Kidney (tissue), 22 donors: ENCODE measurements around the gene CYSLTR1. TPM values are rescaled to one million over a fixed set of nuclear protein-coding genes. Genes with fewer than 3 reads are reported as not detected.

Experiments used
- DNase-seq, 5 donors: peaks; one replicate each; pipeline ENCODE4 v3.0.0-alpha.2; 2013 to 2020
- FAIRE-seq: peaks from 2 replicates; lab custom pipeline; 2012; peaks lifted over from hg19 to GRCh38; lab: Jason Lieb, UNC
- H3K27ac ChIP-seq, 2 donors: one replicate each; pipeline ENCODE4 v1.7.0; 2013; ENCODE audit warnings: low read depth in 2 of 2, low read length in 2 of 2, inconsistent platforms in 1 of 2
- H3K27me3 ChIP-seq: one replicate; pipeline ENCODE4 v1.7.1; 2013; ENCODE audit warnings: low read length, inconsistent platforms; ENCODE audit not compliant: control insufficient read depth, insufficient read depth
- H3K36me3 ChIP-seq, 3 donors: one replicate each; pipeline versions ENCODE4 v1.7.0 to v1.7.1; 2013; ENCODE audit warnings: low read length in 3 of 3, control low read depth in 1 of 3, inconsistent platforms in 1 of 3; ENCODE audit not compliant: insufficient read depth in 3 of 3, control insufficient read depth in 2 of 3
- H3K4me1 ChIP-seq, 3 donors: one replicate each; pipeline versions ENCODE4 v1.7.0 to v1.7.1; 2013; ENCODE audit warnings: low read length in 3 of 3, inconsistent platforms in 1 of 3, low read depth in 1 of 3; ENCODE audit not compliant: control insufficient read depth in 2 of 3, insufficient read depth in 2 of 3
- H3K4me3 ChIP-seq, 3 donors: one replicate each; pipeline versions ENCODE4 v1.7.0 to v1.8.1; 2013; ENCODE audit warnings: low read length in 3 of 3, control low read depth in 1 of 3, inconsistent platforms in 1 of 3
- H3K9ac ChIP-seq, 3 donors: one replicate each; pipeline versions ENCODE4 v1.7.0 to v1.7.1; 2013; ENCODE audit warnings: low read length in 3 of 3, control low read depth in 1 of 3, inconsistent platforms in 1 of 3
- H3K9me3 ChIP-seq, 3 donors: one replicate each; pipeline versions ENCODE4 v1.7.0 to v1.7.1; 2013; ENCODE audit warnings: low read length in 3 of 3, control low read depth in 1 of 3, inconsistent platforms in 1 of 3; ENCODE audit not compliant: control insufficient read depth in 2 of 3, insufficient read depth in 1 of 3
- intact Hi-C: fragments of 100-400 bp; cut with DNase I; formaldehyde crosslinking; loops from one replicate; pipeline ENCODE4 v1.11.1; 2022
- long read RNA-seq, 10 donors: library from polyadenylated mRNA in 1 of 10; unstranded in 1 of 10; transcript quantifications; one replicate each; pipeline ENCODE4 v2.0.0 and lab custom pipeline, GENCODE V29; 2021 to 2026
- polyA plus RNA-seq: library from polyadenylated mRNA; stranded (reverse); fragments of 350-450 nt; fragmentation: Illumina TruSeq; extraction: RNeasy Lipid Tissue Mini Kit (QIAGEN cat#74804); gene quantifications from one replicate; pipeline ENCODE4 v1.2.3, GENCODE V29; 2014; ENCODE audit warnings: low read depth, low replicate concordance; ENCODE audit not compliant: insufficient read depth
- total RNA-seq: library from RNA; stranded (reverse); fragmentation: NEBNext Ultra II Directional; extraction: Animal tissue kit (Norgen Biotek cat#: 25700); gene quantifications from one replicate; pipeline ENCODE4 v1.2.1, GENCODE V29; 2021
- TF ChIP-seq, protein P1 (sequence below): IDR thresholded peaks from 3 replicates; pipeline ENCODE4 v1.5.1; 2012; ENCODE audit warnings: mild to moderate bottlenecking, moderate library complexity, borderline replicate concordance; ENCODE audit not compliant: insufficient read depth; ENCODE audit errors: extremely low read depth
- donor health status: control.
- donor health status: control.
- donor health status: control.
- donor health status: control.
- donor health status: control.
- donor health status: DM: yes; HTN: yes; CAD: no.
- donor health status: Normal renal cell carcinoma (clear cell type).

Gene CYSLTR1, protein sequence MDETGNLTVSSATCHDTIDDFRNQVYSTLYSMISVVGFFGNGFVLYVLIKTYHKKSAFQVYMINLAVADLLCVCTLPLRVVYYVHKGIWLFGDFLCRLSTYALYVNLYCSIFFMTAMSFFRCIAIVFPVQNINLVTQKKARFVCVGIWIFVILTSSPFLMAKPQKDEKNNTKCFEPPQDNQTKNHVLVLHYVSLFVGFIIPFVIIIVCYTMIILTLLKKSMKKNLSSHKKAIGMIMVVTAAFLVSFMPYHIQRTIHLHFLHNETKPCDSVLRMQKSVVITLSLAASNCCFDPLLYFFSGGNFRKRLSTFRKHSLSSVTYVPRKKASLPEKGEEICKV
- 5.5 TPM for total RNA-seq
- 1.5 TPM for polyA plus RNA-seq
- long read RNA-seq, donor 1: 0 reads
- long read RNA-seq, donor 2: 0 reads
- long read RNA-seq, donor 3, partial matches to known transcripts: 0 of 1 reads
- long read RNA-seq, donor 3, other reads (novel, unspliced or antisense): 0 of 1 reads
- long read RNA-seq, donor 4, partial matches to known transcripts: 0 of 2 reads
- long read RNA-seq, donor 4, other reads (novel, unspliced or antisense): 0 of 2 reads
- long read RNA-seq, donor 5: 0 reads
- long read RNA-seq, donor 6, partial matches to known transcripts: 0 of 2 reads
- long read RNA-seq, donor 6, other reads (novel, unspliced or antisense): 0 of 2 reads
- long read RNA-seq, donor 7, partial matches to known transcripts: 0 of 1 reads
- long read RNA-seq, donor 7, other reads (novel, unspliced or antisense): 1 of 1 reads
- long read RNA-seq, donor 8: 0 reads
- long read RNA-seq, donor 9, partial matches to known transcripts: 0 of 1 reads
- long read RNA-seq, donor 9, other reads (novel, unspliced or antisense): 0 of 1 reads
- long read RNA-seq, donor 10, partial matches to known transcripts: 0 of 1 reads
- long read RNA-seq, donor 10, other reads (novel, unspliced or antisense): 0 of 1 reads

GRCh38 chrX:78327370-78328086 lies at the start of gene CYSLTR1:
TSS of gene CYSLTR1 (minus strand) at chrX:78327611. CDS start at chrX:78273746, 53,865 bp downstream.
- FAIRE-seq (no peak), DNase-seq (peak in 2 of 5 donors; percentile 17 to 34)
- intact Hi-C loops: no loop called here
- Histone ChIP-seq H3K9ac (no peak within 1 kb of the TSS), H3K27me3 (no peaks in the 10 kb centered on the region), H3K36me3 (no peaks in the 10 kb centered on the region), H3K4me1 (no peaks in the 10 kb centered on the region), H3K27ac (no peak within 1 kb of the TSS), H3K4me3 (peak within 1 kb of the TSS in 2 of 3 donors; percentile 32 to 34), H3K9me3 (no peaks in the 10 kb centered on the region)
- TF ChIP-seq, protein P1, sequence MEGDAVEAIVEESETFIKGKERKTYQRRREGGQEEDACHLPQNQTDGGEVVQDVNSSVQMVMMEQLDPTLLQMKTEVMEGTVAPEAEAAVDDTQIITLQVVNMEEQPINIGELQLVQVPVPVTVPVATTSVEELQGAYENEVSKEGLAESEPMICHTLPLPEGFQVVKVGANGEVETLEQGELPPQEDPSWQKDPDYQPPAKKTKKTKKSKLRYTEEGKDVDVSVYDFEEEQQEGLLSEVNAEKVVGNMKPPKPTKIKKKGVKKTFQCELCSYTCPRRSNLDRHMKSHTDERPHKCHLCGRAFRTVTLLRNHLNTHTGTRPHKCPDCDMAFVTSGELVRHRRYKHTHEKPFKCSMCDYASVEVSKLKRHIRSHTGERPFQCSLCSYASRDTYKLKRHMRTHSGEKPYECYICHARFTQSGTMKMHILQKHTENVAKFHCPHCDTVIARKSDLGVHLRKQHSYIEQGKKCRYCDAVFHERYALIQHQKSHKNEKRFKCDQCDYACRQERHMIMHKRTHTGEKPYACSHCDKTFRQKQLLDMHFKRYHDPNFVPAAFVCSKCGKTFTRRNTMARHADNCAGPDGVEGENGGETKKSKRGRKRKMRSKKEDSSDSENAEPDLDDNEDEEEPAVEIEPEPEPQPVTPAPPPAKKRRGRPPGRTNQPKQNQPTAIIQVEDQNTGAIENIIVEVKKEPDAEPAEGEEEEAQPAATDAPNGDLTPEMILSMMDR: no peak

DNA sequence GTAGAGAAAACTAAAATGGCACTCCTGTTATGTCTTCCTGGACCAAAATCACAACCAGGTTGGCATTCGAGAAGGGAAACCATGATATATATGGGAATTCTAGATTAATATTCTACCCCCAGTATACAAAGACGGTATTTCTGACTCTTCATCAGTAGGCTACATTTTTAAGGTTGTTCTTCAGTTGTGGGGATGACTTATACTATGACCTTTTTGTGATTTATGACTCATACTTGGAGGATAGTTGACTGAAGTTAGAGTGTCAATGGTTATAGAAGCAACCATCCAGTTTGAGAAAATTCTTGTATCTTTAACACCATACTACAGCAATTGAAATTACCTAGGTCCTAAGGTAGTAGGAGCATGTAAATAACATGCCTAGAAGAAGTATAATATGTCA lies 49.8 kb upstream of the CYSLTR1 start:
- Histone ChIP-seq H3K36me3 (no peaks in the 10 kb centered on the region), H3K27me3 (no peaks in the 10 kb centered on the region), H3K4me1 (no peaks in the 10 kb centered on the region), H3K9me3 (no peaks in the 10 kb centered on the region), H3K9ac (no peak overlapping the region), H3K27ac (no peak overlapping the region), H3K4me3 (no peak overlapping the region)
- DNase-seq (no peak), FAIRE-seq (no peak)
- TF ChIP-seq, protein P1: no peak
- intact Hi-C loops: no loop called here

DNA sequence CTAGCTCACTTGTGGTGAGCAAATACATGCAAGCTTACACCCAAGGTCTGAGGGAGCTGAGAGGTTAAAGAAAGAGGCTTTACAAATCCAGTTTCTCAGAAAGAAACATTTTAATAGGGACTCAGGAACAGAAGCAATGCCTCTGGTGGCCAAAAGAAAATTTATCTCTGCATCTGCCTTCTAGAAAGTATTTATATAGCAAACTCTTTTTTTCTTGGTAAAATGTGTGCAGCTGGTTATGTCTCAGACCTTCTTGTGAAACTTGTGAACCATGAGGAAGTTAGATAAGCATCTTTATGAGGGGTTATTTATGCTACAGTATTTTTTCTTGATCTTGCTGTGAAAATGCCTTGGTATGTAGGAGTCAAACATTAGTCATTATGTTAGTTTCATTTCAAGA lies 48.5 kb upstream of the CYSLTR1 start:
- DNase-seq (peak in 2 of 5 donors; percentile 41 to 62), FAIRE-seq (no peak)
- no peaks in the 10 kb centered on the region for H3K36me3 ChIP-seq

More for the DNA sequence above, 48.5 kb upstream of the CYSLTR1 start:
- H3K9me3 ChIP-seq: no peaks in the 10 kb centered on the region
- H3K4me1 ChIP-seq: no peaks in the 10 kb centered on the region
- intact Hi-C loops: no loop called here
- TF ChIP-seq, protein P1: no peak
- H3K27me3 ChIP-seq: no peaks in the 10 kb centered on the region
- no peak overlapping the region for H3K27ac ChIP-seq
- no peak overlapping the region for H3K4me3 ChIP-seq
- no peak overlapping the region for H3K9ac ChIP-seq
